HEK293 (cell line): ENCODE results near the gene RAMP3.

Source experiments
- GFI1B ChIP-seq: fragments of 450-650 bp; formaldehyde crosslinking; IDR thresholded peaks from 2 replicates; pipeline ENCODE4 v1.5.1; 2016; ENCODE audit warnings: missing biosample characterization, missing genetic modification characterization
- KLF16 ChIP-seq: fragments of 450-650 bp; formaldehyde crosslinking; IDR thresholded peaks from 2 replicates; pipeline ENCODE4 v1.5.1; 2017; ENCODE audit warnings: missing biosample characterization, missing genetic modification characterization
- ZNF24 ChIP-seq: fragments of 450-650 bp; formaldehyde crosslinking; IDR thresholded peaks from 2 replicates; pipeline ENCODE4 v1.5.1; 2016; ENCODE audit warnings: missing biosample characterization, missing genetic modification characterization
- TF ChIP-seq, protein P1 (sequence below): fragments of 450-650 bp; formaldehyde crosslinking; IDR thresholded peaks from 2 replicates; pipeline ENCODE4 v1.5.1; 2016; ENCODE audit warnings: missing biosample characterization, missing genetic modification characterization

DNA sequence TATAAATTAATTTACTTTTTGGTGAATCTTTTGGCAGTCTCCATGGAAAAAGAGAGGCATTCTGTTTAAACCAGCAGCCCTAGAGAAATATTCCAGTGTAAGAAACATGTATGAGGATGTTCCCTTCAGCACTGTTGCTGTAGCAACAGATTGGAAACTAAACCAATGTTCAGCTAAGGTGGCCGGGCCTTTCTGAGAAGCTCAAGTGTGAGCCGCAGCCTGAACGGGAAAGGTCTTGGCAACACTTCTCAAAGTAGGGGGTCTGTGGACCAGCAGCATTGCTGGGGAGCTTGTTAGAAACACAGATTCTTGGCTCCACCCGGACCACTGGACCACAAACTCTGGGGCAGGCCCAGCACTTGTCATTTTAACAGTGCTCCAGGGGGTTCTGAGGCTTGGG, 36.2 kb downstream of the RAMP3 start:
- TF ChIP-seq, protein P1, sequence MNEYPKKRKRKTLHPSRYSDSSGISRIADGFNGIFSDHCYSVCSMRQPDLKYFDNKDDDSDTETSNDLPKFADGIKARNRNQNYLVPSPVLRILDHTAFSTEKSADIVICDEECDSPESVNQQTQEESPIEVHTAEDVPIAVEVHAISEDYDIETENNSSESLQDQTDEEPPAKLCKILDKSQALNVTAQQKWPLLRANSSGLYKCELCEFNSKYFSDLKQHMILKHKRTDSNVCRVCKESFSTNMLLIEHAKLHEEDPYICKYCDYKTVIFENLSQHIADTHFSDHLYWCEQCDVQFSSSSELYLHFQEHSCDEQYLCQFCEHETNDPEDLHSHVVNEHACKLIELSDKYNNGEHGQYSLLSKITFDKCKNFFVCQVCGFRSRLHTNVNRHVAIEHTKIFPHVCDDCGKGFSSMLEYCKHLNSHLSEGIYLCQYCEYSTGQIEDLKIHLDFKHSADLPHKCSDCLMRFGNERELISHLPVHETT (tag by site-specific recombination): no peak
- TF ChIP-seq ZNF24 (tag by site-specific recombination): no peak
- no peak for TF ChIP-seq GFI1B (tag by site-specific recombination)
- TF ChIP-seq KLF16 (tag by site-specific recombination): no peak
